A549 (cell line): ENCODE data around the gene USH1C. TPM values are rescaled to one million over a fixed set of nuclear protein-coding genes. Genes with fewer than 3 reads are reported as not detected.

Experiments
- ATAC-seq, 2 experiments: fragments of 200-7000 bp in 1 of 2; fragments of >200 bp in 1 of 2; cut with Nextera tagmentation in 1 of 2; cut with Tn5 transposase in 1 of 2; 3 replicates each; pipeline versions ENCODE4 v1.8.0 to v1.9.1; 2018 to 2020; ENCODE audit warnings: mild to moderate bottlenecking in 1 of 2, moderate library complexity in 1 of 2
- CTCF ChIA-PET: fragments of 300-600 bp; sonication (Branson Sonifier 250); formaldehyde crosslinking; extraction: SDS; loops from one replicate; lab custom pipeline; 2021; ENCODE audit warnings: antibody characterized with exemption, inconsistent platforms; lab: Yijun Ruan, JAX
- POLR2A ChIA-PET: fragments of 350-600 bp; formaldehyde crosslinking; extraction: SDS; loops from one replicate; lab custom pipeline; 2021; ENCODE audit warnings: antibody characterized with exemption, inconsistent platforms; lab: Yijun Ruan, JAX
- DNase-seq, 2 experiments: peaks; one replicate each; pipeline versions ENCODE4 v3.0.0 to v3.0.0-alpha.2; 2011 to 2016; ENCODE audit warnings: low read depth in 1 of 2, low spot score in 1 of 2
- FAIRE-seq: peaks from 2 replicates; lab custom pipeline; 2011; peaks lifted over from hg19 to GRCh38; lab: Jason Lieb, UNC
- H3K27ac ChIP-seq, 2 experiments: fragments of >200 bp; sonication (Bioruptor Twin); formaldehyde crosslinking; 3 replicates each; pipeline ENCODE4 v1.5.1; 2016 to 2017
- H3K4me1 ChIP-seq: fragments of >200 bp; sonication (Bioruptor Twin); formaldehyde crosslinking; 3 replicates; pipeline ENCODE4 v1.6.1; 2016
- H3K4me2 ChIP-seq: fragments of >200 bp; sonication (Bioruptor Twin); formaldehyde crosslinking; 3 replicates; pipeline ENCODE4 v1.6.1; 2016
- H3K4me3 ChIP-seq: fragments of >200 bp; sonication (Bioruptor Twin); formaldehyde crosslinking; 3 replicates; pipeline ENCODE4 v1.5.1; 2016
- H3K9me3 ChIP-seq: fragments of >200 bp; sonication (Bioruptor Twin); formaldehyde crosslinking; 3 replicates; pipeline ENCODE4 v1.6.1; 2016
- BHLHE40 ChIP-seq: IDR thresholded peaks from 2 replicates; pipeline ENCODE4 v1.6.1; 2012; ENCODE audit warnings: low read depth, low read length, inconsistent platforms
- CEBPB ChIP-seq, 2 experiments: fragments of >200 bp in 1 of 2; sonication (Bioruptor Twin) in 1 of 2; formaldehyde crosslinking in 1 of 2; IDR thresholded peaks; 2 replicates each; pipeline ENCODE4 v1.6.1; 2012 to 2016
- CHD4 ChIP-seq: fragments of 200-600 bp; sonication (generic); IDR thresholded peaks from 2 replicates; pipeline ENCODE4 v1.6.1; 2016; ENCODE audit warnings: antibody characterized with exemption, mild to moderate bottlenecking, borderline replicate concordance
- GATA3 ChIP-seq: IDR thresholded peaks from 2 replicates; pipeline ENCODE4 v1.6.1; 2012; ENCODE audit warnings: borderline replicate concordance
- HDAC2 ChIP-seq: fragments of 200-600 bp; sonication (generic); IDR thresholded peaks from 2 replicates; pipeline ENCODE4 v1.6.1; 2016
- HEYL ChIP-seq: fragments of 250-450 bp; sonication (Bioruptor Pico); IDR thresholded peaks from 2 replicates; pipeline ENCODE4 v1.8.0; 2021; ENCODE audit warnings: mild to moderate bottlenecking, moderate library complexity
- HOXA7 ChIP-seq: fragments of 250-450 bp; sonication (Bioruptor Pico); IDR thresholded peaks from 2 replicates; pipeline ENCODE4 v1.5.0; 2020; ENCODE audit warnings: mild to moderate bottlenecking, moderate library complexity
- HOXB5 ChIP-seq: fragments of 250-450 bp; sonication (Bioruptor Pico); IDR thresholded peaks from 2 replicates; pipeline ENCODE4 v1.5.0; 2020; ENCODE audit warnings: mild to moderate bottlenecking, moderate library complexity
- MAFK ChIP-seq: fragments of 450-650 bp; IDR thresholded peaks from 2 replicates; pipeline ENCODE4 v1.6.1; 2014; ENCODE audit not compliant: partially characterized antibody
- MYC ChIP-seq: IDR thresholded peaks from 2 replicates; pipeline ENCODE4 v1.6.1; 2012; ENCODE audit warnings: mild to moderate bottlenecking, inconsistent platforms, low read length, improper control_type of control experiment, borderline replicate concordance
- POLR2A ChIP-seq: IDR thresholded peaks from 2 replicates; pipeline ENCODE4 v1.6.1; 2012; ENCODE audit warnings: mild to moderate bottlenecking, low read length
- POLR2AphosphoS2 ChIP-seq: conservative IDR thresholded peaks from 2 replicates; pipeline ENCODE4 v1.6.1; 2012; ENCODE audit warnings: low read length, improper control_type of control experiment, inconsistent platforms
- RFX5 ChIP-seq: fragments of 450-650 bp; IDR thresholded peaks from 2 replicates; pipeline ENCODE4 v1.7.1; 2014; ENCODE audit warnings: antibody characterized with exemption, mild to moderate bottlenecking, moderate library complexity
- RNF2 ChIP-seq: fragments of 200-600 bp; sonication (generic); IDR thresholded peaks from 2 replicates; pipeline ENCODE4 v1.6.1; 2016; ENCODE audit warnings: low read depth, mild to moderate bottlenecking, antibody characterized with exemption, moderate library complexity, borderline replicate concordance
- SMC3 ChIP-seq: fragments of >200 bp; sonication (Bioruptor Twin); formaldehyde crosslinking; IDR thresholded peaks from 3 replicates; pipeline ENCODE4 v1.6.1; 2018; ENCODE audit warnings: inconsistent platforms
- WGBS: methylation state at CpG from one replicate; pipeline ENCODE4 v1.1.6; 2017; ENCODE audit errors: missing lambda C conversion rate; 5-methylcytosine and 5-hydroxymethylcytosine counted together
- polyA plus RNA-seq, 4 experiments: library from polyadenylated mRNA; depleted of rRNA in 3 of 4; stranded (reverse); fragments of >200 nt; fragmentation: RNase III in 1 of 4; extraction: RNeasy Plus Mini Kit Qiagen cat#74134 plus additional on column Dnase treatment in 1 of 4; gene quantifications; 2 replicates in 3 of 4; 3 replicates in 1 of 4; pipeline ENCODE4 v1.2.3, GENCODE V29; 2011 to 2017
- TF ChIP-seq, protein P1 (sequence below): fragments of 150-350 bp; IDR thresholded peaks from 2 replicates; pipeline ENCODE4 v1.6.1; 2014; ENCODE audit warnings: low read depth, mild to moderate bottlenecking, low read length
- TF ChIP-seq, protein P2 (sequence below): IDR thresholded peaks from 2 replicates; pipeline ENCODE4 v1.6.1; 2012
- TF ChIP-seq, protein P3 (sequence below): fragments of >200 bp; sonication (Bioruptor Twin); formaldehyde crosslinking; IDR thresholded peaks from 3 replicates; pipeline ENCODE4 v1.6.1; 2016
- TF ChIP-seq, protein P4 (sequence below): fragments of 250-450 bp; sonication (Bioruptor Pico); IDR thresholded peaks from 2 replicates; pipeline ENCODE4 v1.5.0; 2021; ENCODE audit warnings: mild to moderate bottlenecking, moderate library complexity, borderline replicate concordance
- TF ChIP-seq, protein P5 (sequence below): fragments of 450-650 bp; IDR thresholded peaks from 2 replicates; pipeline ENCODE4 v1.6.1; 2014; ENCODE audit warnings: antibody characterized with exemption

Gene USH1C
- polyA plus RNA-seq, 2 of the 4 experiments (the other 2 are of a cell fraction) = 3.2 to 8.6 TPM

DNA sequence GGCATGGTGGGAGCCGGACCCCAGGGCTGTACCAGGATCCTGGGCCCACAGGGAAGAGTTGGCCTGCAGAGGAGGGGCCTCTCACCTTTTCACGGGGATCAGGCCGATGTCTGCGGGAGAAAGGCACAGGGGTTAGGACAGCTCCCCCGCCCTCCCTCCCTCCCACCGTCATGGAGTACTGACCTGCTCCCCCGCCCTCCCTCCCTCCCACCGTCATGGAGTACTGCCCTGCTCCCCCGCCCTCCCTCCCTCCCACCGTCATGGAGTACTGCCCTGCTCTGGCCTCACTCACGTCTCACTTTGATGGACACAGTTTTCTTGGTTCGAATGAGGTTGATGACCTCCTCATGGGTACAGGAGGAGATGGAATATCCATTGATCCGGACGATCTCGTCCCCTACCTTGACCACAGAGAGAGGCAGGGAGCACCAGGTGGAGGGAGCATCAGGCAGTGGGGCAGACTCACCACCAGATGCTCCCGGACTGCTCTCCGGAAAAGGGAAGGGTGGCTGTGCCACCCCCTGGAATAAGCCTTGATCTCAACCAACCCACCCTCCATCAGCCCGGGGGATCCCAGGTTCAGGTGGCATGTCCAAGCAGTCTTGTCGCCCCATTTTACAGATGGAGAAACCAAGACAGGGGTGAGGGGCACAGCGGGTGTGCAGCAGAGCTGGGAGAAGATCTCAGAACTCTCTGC, 17.1 kb downstream of the USH1C start:
- TF ChIP-seq MAFK (no peak), HOXA7 (CRISPR knock-in tag) (no peak), GATA3 (no peak), POLR2A (no peak)
- TF ChIP-seq, protein P1, sequence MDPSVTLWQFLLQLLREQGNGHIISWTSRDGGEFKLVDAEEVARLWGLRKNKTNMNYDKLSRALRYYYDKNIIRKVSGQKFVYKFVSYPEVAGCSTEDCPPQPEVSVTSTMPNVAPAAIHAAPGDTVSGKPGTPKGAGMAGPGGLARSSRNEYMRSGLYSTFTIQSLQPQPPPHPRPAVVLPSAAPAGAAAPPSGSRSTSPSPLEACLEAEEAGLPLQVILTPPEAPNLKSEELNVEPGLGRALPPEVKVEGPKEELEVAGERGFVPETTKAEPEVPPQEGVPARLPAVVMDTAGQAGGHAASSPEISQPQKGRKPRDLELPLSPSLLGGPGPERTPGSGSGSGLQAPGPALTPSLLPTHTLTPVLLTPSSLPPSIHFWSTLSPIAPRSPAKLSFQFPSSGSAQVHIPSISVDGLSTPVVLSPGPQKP = no peak
- H3K4me1 ChIP-seq = peaks cover 5% of the 10 kb centered on the region; the same call in 2 of the 3 replicates
- H3K9me3 ChIP-seq = no peaks in the 10 kb centered on the region
- ATAC-seq (no peak), FAIRE-seq (no peak), DNase-seq (no peak)
- ChIA-PET CTCF (interaction anchor here (0.7 to 45.8 kb wide), 25 partner anchors 8 to 575 kb away, joined by 3 to 1119 read pairs (median 8); partner anchors contain the start of genes KCNJ11 and USH1C), POLR2A (no interaction called here)
- H3K27ac ChIP-seq = no peak overlapping the region
- no peak overlapping the region for H3K4me3 ChIP-seq
- no peak overlapping the region for H3K4me2 ChIP-seq
- 90% methylated on average over 12 of the region's 20 CpGs for WGBS

DNA sequence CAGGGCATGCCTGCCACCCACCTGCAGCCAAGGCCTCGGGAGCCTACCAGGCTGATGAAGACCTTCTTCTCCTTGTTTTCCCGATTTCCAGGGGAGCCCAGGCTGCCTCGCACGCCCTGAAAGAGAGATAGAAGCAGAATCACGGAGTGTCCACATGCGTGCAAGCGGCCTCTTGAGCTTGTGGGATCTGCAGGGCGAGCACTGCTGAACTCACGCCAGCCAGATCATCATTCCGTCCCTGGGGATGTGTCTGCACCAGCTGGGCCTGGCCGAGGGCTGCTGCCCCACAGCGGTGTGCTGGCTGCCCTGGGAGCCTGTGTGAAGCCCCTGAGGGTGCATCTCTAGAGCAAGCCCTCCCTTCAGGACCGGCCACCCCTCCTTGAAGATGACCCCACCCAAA, 17.9 kb downstream of the USH1C start:
- no peak for FAIRE-seq
- no peak overlapping the region for H3K27ac ChIP-seq

More for the DNA sequence above, 17.9 kb downstream of the USH1C start:
- ChIA-PET POLR2A (no interaction called here), CTCF (interaction anchor here (0.6 to 45.8 kb wide), 7 partner anchors 8 to 173 kb away, joined by 3 to 1119 read pairs (median 54); partner anchors contain the start of gene KCNJ11)
- DNase-seq (no peak), ATAC-seq (no peak)
- 74% methylated on average over 13 of the region's 13 CpGs for WGBS
- no peak overlapping the region for H3K4me2 ChIP-seq
- H3K9me3 ChIP-seq = no peaks in the 10 kb centered on the region
- TF ChIP-seq, protein P2, sequence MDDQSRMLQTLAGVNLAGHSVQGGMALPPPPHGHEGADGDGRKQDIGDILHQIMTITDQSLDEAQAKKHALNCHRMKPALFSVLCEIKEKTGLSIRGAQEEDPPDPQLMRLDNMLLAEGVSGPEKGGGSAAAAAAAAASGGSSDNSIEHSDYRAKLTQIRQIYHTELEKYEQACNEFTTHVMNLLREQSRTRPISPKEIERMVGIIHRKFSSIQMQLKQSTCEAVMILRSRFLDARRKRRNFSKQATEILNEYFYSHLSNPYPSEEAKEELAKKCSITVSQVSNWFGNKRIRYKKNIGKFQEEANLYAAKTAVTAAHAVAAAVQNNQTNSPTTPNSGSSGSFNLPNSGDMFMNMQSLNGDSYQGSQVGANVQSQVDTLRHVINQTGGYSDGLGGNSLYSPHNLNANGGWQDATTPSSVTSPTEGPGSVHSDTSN = no peak
- TF ChIP-seq, protein P3, sequence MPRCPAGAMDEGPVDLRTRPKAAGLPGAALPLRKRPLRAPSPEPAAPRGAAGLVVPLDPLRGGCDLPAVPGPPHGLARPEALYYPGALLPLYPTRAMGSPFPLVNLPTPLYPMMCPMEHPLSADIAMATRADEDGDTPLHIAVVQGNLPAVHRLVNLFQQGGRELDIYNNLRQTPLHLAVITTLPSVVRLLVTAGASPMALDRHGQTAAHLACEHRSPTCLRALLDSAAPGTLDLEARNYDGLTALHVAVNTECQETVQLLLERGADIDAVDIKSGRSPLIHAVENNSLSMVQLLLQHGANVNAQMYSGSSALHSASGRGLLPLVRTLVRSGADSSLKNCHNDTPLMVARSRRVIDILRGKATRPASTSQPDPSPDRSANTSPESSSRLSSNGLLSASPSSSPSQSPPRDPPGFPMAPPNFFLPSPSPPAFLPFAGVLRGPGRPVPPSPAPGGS = no peak
- TF ChIP-seq HOXA7 (CRISPR knock-in tag) (no peak), SMC3 (no peak), POLR2AphosphoS2 (no peak), CHD4 (no peak), CEBPB (IDR thresholded peaks at IDR 0.05) (no peak), HEYL (no peak), HDAC2 (no peak), MYC (no peak), BHLHE40 (no peak), RNF2 (no peak), HOXB5 (CRISPR knock-in tag) (no peak), RFX5 (no peak)
- TF ChIP-seq, protein P4, sequence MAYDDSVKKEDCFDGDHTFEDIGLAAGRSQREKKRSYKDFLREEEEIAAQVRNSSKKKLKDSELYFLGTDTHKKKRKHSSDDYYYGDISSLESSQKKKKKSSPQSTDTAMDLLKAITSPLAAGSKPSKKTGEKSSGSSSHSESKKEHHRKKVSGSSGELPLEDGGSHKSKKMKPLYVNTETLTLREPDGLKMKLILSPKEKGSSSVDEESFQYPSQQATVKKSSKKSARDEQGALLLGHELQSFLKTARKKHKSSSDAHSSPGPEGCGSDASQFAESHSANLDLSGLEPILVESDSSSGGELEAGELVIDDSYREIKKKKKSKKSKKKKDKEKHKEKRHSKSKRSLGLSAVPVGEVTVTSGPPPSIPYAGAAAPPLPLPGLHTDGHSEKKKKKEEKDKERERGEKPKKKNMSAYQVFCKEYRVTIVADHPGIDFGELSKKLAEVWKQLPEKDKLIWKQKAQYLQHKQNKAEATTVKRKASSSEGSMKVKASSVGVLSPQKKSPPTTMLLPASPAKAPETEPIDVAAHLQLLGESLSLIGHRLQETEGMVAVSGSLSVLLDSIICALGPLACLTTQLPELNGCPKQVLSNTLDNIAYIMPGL (CRISPR knock-in tag) = no peak
- TF ChIP-seq, protein P5, sequence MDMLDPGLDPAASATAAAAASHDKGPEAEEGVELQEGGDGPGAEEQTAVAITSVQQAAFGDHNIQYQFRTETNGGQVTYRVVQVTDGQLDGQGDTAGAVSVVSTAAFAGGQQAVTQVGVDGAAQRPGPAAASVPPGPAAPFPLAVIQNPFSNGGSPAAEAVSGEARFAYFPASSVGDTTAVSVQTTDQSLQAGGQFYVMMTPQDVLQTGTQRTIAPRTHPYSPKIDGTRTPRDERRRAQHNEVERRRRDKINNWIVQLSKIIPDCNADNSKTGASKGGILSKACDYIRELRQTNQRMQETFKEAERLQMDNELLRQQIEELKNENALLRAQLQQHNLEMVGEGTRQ = no peak
- H3K4me3 ChIP-seq = no peak overlapping the region
- no peaks in the 10 kb centered on the region for H3K4me1 ChIP-seq
